Measurements from ENCODE around the gene GNAQ. TPM values are rescaled to one million over a fixed set of nuclear protein-coding genes. Genes with fewer than 3 reads are reported as not detected.

Gene GNAQ
- total and polyA plus RNA-seq, 12 donors, result 5.4 to 19.8 (median 13.2) TPM

DNA sequence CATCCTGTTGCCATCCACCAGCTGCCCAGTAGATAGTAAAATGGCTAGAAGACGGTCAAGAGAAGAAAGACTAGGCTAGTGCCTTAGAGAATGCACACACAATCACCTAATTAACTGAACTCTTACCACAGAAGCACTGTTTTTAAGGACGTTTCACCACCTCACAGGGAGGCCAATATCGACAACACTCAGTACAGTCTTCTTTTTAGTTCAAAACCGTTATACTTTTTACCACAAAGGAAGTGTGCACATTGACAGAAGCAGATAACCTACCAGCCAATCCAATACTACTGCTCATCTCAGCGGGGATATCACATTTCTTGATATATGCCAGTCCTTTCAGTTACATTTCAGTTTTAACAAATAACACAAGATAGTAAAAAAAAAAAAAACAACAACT is 122.3 kb downstream of the GNAQ start:
- 79 to 81% methylated on average over 5 of the region's 5 CpGs for WGBS, 2 donors
- Histone ChIP-seq H3K27me3 (no peaks in the 10 kb centered on the region), H3K36me3 (peaks cover 0 to 2% (median 0%) of the 10 kb centered on the region in 9 donors), H3K9me3 (no peaks in the 10 kb centered on the region), H3K27ac (peak overlapping the region in 1 of 10 donors; percentile 1), H3K4me1 (peaks cover 0 to 59% (median 3%) of the 10 kb centered on the region in 9 donors), H3K4me3 (no peak overlapping the region)
- TF ChIP-seq, protein P1, sequence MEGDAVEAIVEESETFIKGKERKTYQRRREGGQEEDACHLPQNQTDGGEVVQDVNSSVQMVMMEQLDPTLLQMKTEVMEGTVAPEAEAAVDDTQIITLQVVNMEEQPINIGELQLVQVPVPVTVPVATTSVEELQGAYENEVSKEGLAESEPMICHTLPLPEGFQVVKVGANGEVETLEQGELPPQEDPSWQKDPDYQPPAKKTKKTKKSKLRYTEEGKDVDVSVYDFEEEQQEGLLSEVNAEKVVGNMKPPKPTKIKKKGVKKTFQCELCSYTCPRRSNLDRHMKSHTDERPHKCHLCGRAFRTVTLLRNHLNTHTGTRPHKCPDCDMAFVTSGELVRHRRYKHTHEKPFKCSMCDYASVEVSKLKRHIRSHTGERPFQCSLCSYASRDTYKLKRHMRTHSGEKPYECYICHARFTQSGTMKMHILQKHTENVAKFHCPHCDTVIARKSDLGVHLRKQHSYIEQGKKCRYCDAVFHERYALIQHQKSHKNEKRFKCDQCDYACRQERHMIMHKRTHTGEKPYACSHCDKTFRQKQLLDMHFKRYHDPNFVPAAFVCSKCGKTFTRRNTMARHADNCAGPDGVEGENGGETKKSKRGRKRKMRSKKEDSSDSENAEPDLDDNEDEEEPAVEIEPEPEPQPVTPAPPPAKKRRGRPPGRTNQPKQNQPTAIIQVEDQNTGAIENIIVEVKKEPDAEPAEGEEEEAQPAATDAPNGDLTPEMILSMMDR (IDR thresholded peaks at IDR 0.05), result no peak
- peak in 1 of 8 donors; percentile 4 for ATAC-seq
- no peak for DNase-seq
- intact Hi-C loops (cut with DNase I), result loop anchor here in 1 of 10 donors (10.0 kb wide), 1 partner anchor 45 kb away; no protein-coding TSS in a partner anchor

DNA sequence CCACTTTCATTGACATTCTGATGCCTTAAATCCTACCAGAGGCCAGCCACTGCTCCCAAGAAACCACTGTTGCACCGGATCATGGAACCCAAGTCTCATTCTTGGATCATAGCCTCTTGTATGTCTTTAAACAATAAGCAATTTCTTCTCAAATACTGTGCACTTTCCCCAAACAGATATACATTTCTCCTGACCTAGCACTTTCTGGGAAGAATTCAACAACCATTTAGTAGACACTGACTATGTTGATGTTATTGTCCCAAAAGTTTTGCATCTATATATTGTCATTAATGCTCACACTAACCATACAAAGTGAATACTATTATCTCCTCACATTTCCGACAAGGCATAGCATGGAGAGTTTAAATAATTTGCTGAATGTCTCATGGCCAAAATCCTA is 123.3 kb downstream of the GNAQ start:
- peaks cover 0 to 3% (median 0%) of the 10 kb centered on the region in 9 donors for H3K36me3 ChIP-seq
- TF ChIP-seq, protein P1 (IDR thresholded peaks at IDR 0.05), result no peak
- 97 to 98% methylated on average over 2 of the region's 2 CpGs for WGBS, 2 donors
- no peaks in the 10 kb centered on the region for H3K9me3 ChIP-seq
- no peaks in the 10 kb centered on the region for H3K27me3 ChIP-seq
- DNase-seq, result no peak
- H3K4me3 ChIP-seq, result no peak overlapping the region
- no peak for ATAC-seq
- no peak overlapping the region for H3K27ac ChIP-seq
- intact Hi-C loops (cut with DNase I), result loop anchor here in 1 of 10 donors (10.0 kb wide), 1 partner anchor 47 kb away; no protein-coding TSS in a partner anchor
- H3K4me1 ChIP-seq, result peaks cover 0 to 50% (median 3%) of the 10 kb centered on the region in 9 donors

DNA sequence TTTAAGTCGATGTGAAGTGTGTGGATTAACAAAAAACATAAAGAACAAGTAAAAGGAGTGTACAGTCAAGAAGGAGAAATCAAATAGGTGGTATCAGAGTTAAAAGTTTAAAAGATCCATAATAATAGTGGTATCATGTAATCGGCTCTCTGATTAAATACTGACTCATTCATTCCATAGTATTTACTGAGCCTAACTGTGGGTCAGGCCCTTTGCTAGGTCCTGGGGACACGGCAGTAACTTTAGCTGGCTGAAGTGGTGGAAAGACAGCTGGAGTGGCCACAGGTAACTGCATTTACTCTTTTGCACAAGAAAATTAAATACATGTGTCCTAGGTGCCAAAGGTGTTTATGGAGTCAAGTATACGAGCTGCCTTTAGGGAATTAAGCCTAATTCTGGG is 124.0 kb downstream of the GNAQ start:
- 81 to 93% methylated on average over 4 of the region's 4 CpGs for WGBS, 2 donors
- ATAC-seq, result no peak
- Histone ChIP-seq H3K4me3 (no peak overlapping the region), H3K9me3 (no peaks in the 10 kb centered on the region), H3K27ac (no peak overlapping the region), H3K36me3 (peaks cover 0 to 3% (median 0%) of the 10 kb centered on the region in 9 donors), H3K4me1 (peaks cover 0 to 48% (median 3%) of the 10 kb centered on the region in 9 donors), H3K27me3 (no peaks in the 10 kb centered on the region)
- TF ChIP-seq, protein P1 (IDR thresholded peaks at IDR 0.05), result no peak
- intact Hi-C loops (cut with DNase I), result loop anchor here in 1 of 10 donors (10.0 kb wide), 1 partner anchor 47 kb away; no protein-coding TSS in a partner anchor
- DNase-seq, result no peak

DNA sequence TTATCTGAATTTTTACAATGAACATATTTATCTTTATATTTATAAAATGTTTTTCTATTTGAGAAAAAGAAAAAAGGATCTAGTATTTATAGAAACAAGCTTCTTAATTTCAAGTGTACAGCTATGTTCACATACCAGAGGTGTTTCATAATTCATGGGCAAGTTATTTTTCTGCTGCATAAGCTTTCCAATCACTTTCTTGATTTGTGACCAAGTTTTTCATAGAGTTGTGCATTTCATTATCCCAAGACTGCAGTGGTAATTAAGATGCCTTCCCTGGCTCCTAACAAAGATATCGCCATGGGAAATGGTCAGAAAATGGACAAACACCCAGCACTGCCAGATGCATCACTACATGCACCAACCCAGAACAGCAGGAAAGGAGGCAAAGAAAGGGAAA is 124.6 kb downstream of the GNAQ start:
- Histone ChIP-seq H3K9me3 (no peaks in the 10 kb centered on the region), H3K4me1 (peaks cover 0 to 46% (median 3%) of the 10 kb centered on the region in 9 donors), H3K27ac (no peak overlapping the region), H3K27me3 (no peaks in the 10 kb centered on the region), H3K36me3 (peaks cover 0 to 3% (median 0%) of the 10 kb centered on the region in 9 donors), H3K4me3 (no peak overlapping the region)
- DNase-seq (no peak), ATAC-seq (no peak)
- 84 to 87% methylated on average over 1 of the region's 1 CpG for WGBS, 2 donors
- intact Hi-C loops (cut with DNase I), result loop anchor here in 1 of 10 donors (10.0 kb wide), 1 partner anchor 48 kb away; no protein-coding TSS in a partner anchor
- TF ChIP-seq, protein P1 (IDR thresholded peaks at IDR 0.05), result no peak
